MM.1S (cell line): ENCODE measurements around the gene NUDT2.

Experiments
- EZH2 ChIP-seq: fragments of 300-600 bp; sonication (generic); optimal IDR thresholded peaks from 2 replicates; pipeline ENCODE3; 2017; ENCODE audit warnings: low read depth, mild to moderate bottlenecking, antibody characterized with exemption, low read length, mixed read lengths
- EZH2phosphoT487 ChIP-seq: fragments of 300-600 bp; sonication (generic); IDR thresholded peaks from 2 replicates; pipeline ENCODE4 v1.6.1; 2018; ENCODE audit warnings: antibody characterized with exemption, low read length
- TF ChIP-seq, protein P1 (sequence below): fragments of 300-600 bp; sonication (generic); IDR thresholded peaks from 2 replicates; pipeline ENCODE4 v1.5.1; 2016; ENCODE audit warnings: antibody characterized with exemption, low read length, mixed read lengths

DNA sequence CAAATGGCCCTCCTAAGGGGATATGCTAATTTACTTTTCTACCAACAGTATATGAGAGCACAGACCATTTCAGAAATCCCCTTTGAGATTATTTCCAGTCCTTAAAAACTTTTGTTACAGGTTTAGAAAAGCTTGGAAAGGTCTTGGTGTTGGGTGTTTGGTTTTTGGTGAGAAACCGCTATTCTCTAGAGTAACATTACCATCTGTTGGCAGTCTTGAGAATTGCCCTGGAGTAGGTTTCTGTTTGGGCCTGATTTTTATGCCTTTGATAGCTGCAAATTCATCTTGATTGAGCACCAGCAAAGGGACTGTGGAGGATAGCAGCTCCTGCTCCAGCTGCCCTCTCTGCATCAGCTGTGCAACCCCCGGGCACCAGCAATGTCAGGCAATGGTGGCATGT lies 8.0 kb downstream of the NUDT2 start:
- TF ChIP-seq, protein P1, sequence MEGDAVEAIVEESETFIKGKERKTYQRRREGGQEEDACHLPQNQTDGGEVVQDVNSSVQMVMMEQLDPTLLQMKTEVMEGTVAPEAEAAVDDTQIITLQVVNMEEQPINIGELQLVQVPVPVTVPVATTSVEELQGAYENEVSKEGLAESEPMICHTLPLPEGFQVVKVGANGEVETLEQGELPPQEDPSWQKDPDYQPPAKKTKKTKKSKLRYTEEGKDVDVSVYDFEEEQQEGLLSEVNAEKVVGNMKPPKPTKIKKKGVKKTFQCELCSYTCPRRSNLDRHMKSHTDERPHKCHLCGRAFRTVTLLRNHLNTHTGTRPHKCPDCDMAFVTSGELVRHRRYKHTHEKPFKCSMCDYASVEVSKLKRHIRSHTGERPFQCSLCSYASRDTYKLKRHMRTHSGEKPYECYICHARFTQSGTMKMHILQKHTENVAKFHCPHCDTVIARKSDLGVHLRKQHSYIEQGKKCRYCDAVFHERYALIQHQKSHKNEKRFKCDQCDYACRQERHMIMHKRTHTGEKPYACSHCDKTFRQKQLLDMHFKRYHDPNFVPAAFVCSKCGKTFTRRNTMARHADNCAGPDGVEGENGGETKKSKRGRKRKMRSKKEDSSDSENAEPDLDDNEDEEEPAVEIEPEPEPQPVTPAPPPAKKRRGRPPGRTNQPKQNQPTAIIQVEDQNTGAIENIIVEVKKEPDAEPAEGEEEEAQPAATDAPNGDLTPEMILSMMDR = no peak
- TF ChIP-seq EZH2phosphoT487 (no peak), EZH2 (no peak)
